DMS114 treated with DMSO at 0.1 percent for 48 hours (cell line): ENCODE measurements around the gene CAB39.
"Not testable (repeated sequence)": the region's sequence is repeated elsewhere in the genome, so short reads cannot be mapped to it uniquely, and the experiment has no call there.

Source experiments
- DNase-seq: peaks from one replicate; lab custom pipeline; 2025; ENCODE audit not compliant: unreplicated experiment; lab: John Stamatoyannopoulos, UW

Gene CAB39

GRCh38 chr2:230713331-230714135 is 891 bp downstream of the CAB39 start:
- DNase-seq, result no peak

- no peak for DNase-seq
Observed at GRCh38 chr2:230714136-230714480, 1.5 kb downstream of the CAB39 start.

GRCh38 chr2:230715201-230715600 is 2.6 kb downstream of the CAB39 start:
- DNase-seq, result no peak

GRCh38 chr2:230716588-230716987 is 3.9 kb downstream of the CAB39 start:
- DNase-seq, result no peak

- no peak for DNase-seq
Observed at GRCh38 chr2:230717600-230717999, 5.0 kb downstream of the CAB39 start.

GRCh38 chr2:230719340-230719739 is 6.7 kb downstream of the CAB39 start:
- DNase-seq, result no peak

GRCh38 chr2:230721712-230722111 is 9.1 kb downstream of the CAB39 start:
- no peak for DNase-seq

- no peak for DNase-seq
Observed at GRCh38 chr2:230722207-230722885, 9.7 kb downstream of the CAB39 start.

GRCh38 chr2:230723363-230723762 is 10.7 kb downstream of the CAB39 start:
- DNase-seq, result no peak

- DNase-seq, result not testable (repeated sequence)
Observed at GRCh38 chr2:230724957-230725356, 12.3 kb downstream of the CAB39 start.

GRCh38 chr2:230731512-230731911 is 18.9 kb downstream of the CAB39 start:
- DNase-seq, result no peak

GRCh38 chr2:230732914-230733401 is 20.3 kb downstream of the CAB39 start:
- DNase-seq, result no peak

GRCh38 chr2:230734247-230735175 is 21.9 kb downstream of the CAB39 start:
- DNase-seq, result no peak

- no peak for DNase-seq
Observed at GRCh38 chr2:230735884-230736283, 23.2 kb downstream of the CAB39 start.

- DNase-seq, result no peak
Observed at GRCh38 chr2:230737300-230737699, 24.7 kb downstream of the CAB39 start.

GRCh38 chr2:230737791-230738226 is 25.2 kb downstream of the CAB39 start:
- no peak for DNase-seq

- DNase-seq, result no peak
Observed at GRCh38 chr2:230738391-230738811, 25.8 kb downstream of the CAB39 start.

- no peak for DNase-seq
Observed at GRCh38 chr2:230738924-230739323, 26.3 kb downstream of the CAB39 start.

GRCh38 chr2:230739961-230740360 is 27.3 kb downstream of the CAB39 start:
- no peak for DNase-seq

GRCh38 chr2:230742781-230743180 is 30.1 kb downstream of the CAB39 start:
- DNase-seq, result no peak

- DNase-seq, result no peak
Observed at GRCh38 chr2:230746213-230746612, 33.6 kb downstream of the CAB39 start.
